ENCODE measurements around the gene BMERB1. TPM values are rescaled to one million over a fixed set of nuclear protein-coding genes. Genes with fewer than 3 reads are reported as not detected.

BMERB1 gene
- total and polyA plus RNA-seq, 9 of the 15 experiments (the other 6 are each of a cell fraction or from before 2014, with no cell fraction given), result 0.29 to 2.9 (median 0.94) TPM

GRCh38 chr16:15535772-15536171 lies 101.4 kb downstream of the BMERB1 start (continued):
- TF ChIP-seq MGA (IDR thresholded peaks at IDR 0.05) (peak; percentile 89), ZNF133 (CRISPR knock-in tag; IDR thresholded peaks at IDR 0.05) (no peak), MAZ (CRISPR knock-in tag; conservative IDR thresholded peaks at IDR 0.05 in 1 of 2, IDR thresholded peaks at IDR 0.05 in 1 of 2) (no peak), TFAP4 (CRISPR knock-in tag; IDR thresholded peaks at IDR 0.05; ENCODE audit: borderline replicate concordance) (no peak), ARID1B (IDR thresholded peaks at IDR 0.05) (peak; percentile 22; the same call in 1 of the 2 replicates), ZNF644 (tag; IDR thresholded peaks at IDR 0.05; ENCODE audit: low read depth) (no peak), SIN3B (IDR thresholded peaks at IDR 0.05; ENCODE audit: low read depth) (no peak), CTCFL (IDR thresholded peaks at IDR 0.05; ENCODE audit: borderline replicate concordance, insufficient read depth, low read depth, low read length, poor library complexity, severe bottlenecking) (no peak), PRPF4 (IDR thresholded peaks at IDR 0.05; ENCODE audit: insufficient read depth, low read depth, low read length, poor library complexity, severe bottlenecking) (no peak), ZNF146 (CRISPR knock-in tag; IDR thresholded peaks at IDR 0.05; ENCODE audit: unreplicated experiment) (no peak), CHD2 (IDR thresholded peaks at IDR 0.05; ENCODE audit: low read depth, low read length) (peak; percentile 91), CTBP1 (IDR thresholded peaks at IDR 0.05; ENCODE audit: borderline replicate concordance) (no peak), SNRNP70 (optimal IDR thresholded peaks at IDR 0.05; ENCODE audit: low read depth, low read length) (no peak), EHMT2 (IDR thresholded peaks at IDR 0.05) (peak; percentile 62)

Data from K562 (cell line).